AG09319 (cell line): ENCODE results near the gene KIF18A.

ENCODE experiments used
- DNase-seq: peaks from one replicate; pipeline ENCODE4 v3.0.0-alpha.2; 2010; ENCODE audit warnings: low read depth; ENCODE audit errors: extremely low read depth
- CTCF ChIP-seq: IDR thresholded peaks from 2 replicates; pipeline ENCODE4 v1.5.1; 2011; ENCODE audit warnings: low read depth, mild to moderate bottlenecking, inconsistent platforms, low read length, moderate library complexity

KIF18A gene

GRCh38 chr11:28009388-28009787, 98.6 kb downstream of the KIF18A start:
- DNase-seq = peak; percentile 22
- no peak for TF ChIP-seq CTCF

- no peak for TF ChIP-seq CTCF
Observed at GRCh38 chr11:28003615-28004014, 104.3 kb downstream of the KIF18A start.

GRCh38 chr11:27998552-27998951, 109.4 kb downstream of the KIF18A start:
- no peak for DNase-seq
- no peak for TF ChIP-seq CTCF

More at GRCh38 chr11:28003615-28004014, 104.3 kb downstream of the KIF18A start:
- no peak for DNase-seq

GRCh38 chr11:27997344-27997743, 110.6 kb downstream of the KIF18A start:
- no peak for TF ChIP-seq CTCF
- DNase-seq = no peak

- no peak for TF ChIP-seq CTCF
- DNase-seq = no peak
Observed at GRCh38 chr11:27996066-27996465, 111.9 kb downstream of the KIF18A start.

- no peak for DNase-seq
- TF ChIP-seq CTCF = no peak
Observed at GRCh38 chr11:27995083-27995482, 112.9 kb downstream of the KIF18A start.

- no peak for TF ChIP-seq CTCF
- no peak for DNase-seq
Observed at GRCh38 chr11:27991736-27992135, 116.2 kb downstream of the KIF18A start.
